Activated CD8-positive, alpha-beta memory T cell treated with anti-CD3 and anti-CD28 coated beads, Interleukin-2, amount 50 U/mL, for 48 hours (primary cell): Measurements from ENCODE around the gene CUEDC1.
A peak's percentile ranks its signal among the peaks of the same experiment; 100 is the strongest.

Experiments used
- DNase-seq: peaks from one replicate; pipeline ENCODE4 v3.0.0-alpha.2; 2020

CUEDC1 gene

DNA sequence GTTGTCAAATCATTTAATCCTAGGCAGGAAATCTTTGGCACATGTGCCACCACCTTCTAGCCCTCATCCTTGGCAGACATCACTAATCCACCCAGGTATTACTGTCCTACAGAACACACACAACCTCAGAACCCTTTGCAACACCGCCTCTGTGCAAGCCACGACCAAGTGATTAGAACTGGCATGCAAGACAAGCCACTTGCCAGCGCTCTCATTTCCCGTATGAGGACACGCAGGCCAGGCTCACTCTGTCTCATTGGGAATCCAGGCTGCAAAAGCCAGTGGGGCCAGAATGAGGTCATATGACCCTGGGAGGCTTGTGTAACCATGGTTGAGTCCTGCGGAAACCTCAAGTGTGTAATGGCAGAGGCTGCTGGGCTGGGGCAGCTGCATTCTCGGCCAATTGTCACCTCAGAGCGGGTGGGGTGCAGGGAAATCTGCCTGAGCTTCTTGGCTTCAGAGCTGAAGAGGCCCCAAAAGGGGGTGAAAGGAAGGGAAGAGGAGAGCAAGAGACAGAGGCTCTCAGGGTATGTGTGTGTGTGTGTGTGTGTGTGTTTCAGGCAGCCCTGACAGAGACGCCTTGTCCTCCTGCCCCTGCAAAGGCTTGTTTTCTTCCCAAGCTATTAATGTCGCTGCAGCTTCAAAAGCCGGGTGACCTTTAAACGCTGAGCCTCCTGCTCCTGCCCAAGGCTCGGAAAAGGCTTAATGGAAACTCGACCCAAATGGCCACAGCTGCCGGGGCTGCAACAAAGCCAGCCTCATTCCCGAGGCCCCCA is 62.2 kb downstream of the CUEDC1 start:
- DNase-seq = no peak

DNA sequence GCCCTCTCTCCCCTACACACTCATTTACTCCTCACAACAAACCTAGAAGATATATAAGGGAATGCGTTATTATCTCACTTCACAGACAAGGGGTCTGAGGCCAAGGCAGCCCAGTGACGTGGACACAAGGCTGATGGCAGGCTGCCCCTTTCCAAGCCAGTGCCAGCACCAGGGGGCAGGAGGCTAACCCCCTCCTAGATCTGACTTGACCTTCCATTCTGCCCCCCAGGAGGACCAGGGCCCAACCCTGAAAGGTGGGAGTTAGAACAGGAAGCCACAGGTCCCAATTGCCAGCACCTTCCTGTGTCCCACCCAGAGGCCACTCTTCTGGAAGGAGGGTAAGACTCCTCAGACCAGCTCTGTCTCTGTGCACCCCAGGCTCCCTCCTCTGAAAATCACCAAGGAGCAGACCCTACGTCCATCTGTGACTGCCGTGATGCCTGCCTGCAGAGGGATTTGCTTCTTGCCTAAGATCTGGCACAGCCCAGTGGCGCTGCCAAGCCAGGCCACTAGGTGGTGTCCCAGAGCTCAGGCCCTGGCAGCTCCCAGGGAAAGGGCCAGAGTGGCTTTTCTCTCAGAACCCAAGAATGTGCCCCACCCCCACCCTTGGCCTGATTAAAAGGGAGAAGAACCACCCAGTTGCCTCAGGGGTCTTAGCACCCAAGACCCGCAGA is 62.9 kb downstream of the CUEDC1 start:
- DNase-seq = peak; percentile 92

DNA sequence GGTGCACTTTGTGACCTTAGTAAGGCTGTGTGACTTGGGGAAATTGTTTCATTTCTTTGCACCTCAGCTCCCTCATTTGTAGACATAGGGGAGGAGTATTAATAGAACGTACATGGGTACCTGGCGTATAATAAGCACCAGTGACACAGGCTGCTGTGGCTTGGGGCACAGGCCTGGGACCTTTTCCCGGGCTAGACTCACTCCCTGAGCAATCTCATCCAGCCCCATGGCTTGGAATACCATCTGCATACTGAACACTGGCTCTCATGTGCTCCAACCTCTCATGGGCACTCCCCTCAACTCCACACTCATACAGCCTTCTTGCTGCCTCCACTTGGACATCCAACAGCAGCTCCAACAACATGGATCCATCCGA is 64.4 kb downstream of the CUEDC1 start:
- no peak for DNase-seq

DNA sequence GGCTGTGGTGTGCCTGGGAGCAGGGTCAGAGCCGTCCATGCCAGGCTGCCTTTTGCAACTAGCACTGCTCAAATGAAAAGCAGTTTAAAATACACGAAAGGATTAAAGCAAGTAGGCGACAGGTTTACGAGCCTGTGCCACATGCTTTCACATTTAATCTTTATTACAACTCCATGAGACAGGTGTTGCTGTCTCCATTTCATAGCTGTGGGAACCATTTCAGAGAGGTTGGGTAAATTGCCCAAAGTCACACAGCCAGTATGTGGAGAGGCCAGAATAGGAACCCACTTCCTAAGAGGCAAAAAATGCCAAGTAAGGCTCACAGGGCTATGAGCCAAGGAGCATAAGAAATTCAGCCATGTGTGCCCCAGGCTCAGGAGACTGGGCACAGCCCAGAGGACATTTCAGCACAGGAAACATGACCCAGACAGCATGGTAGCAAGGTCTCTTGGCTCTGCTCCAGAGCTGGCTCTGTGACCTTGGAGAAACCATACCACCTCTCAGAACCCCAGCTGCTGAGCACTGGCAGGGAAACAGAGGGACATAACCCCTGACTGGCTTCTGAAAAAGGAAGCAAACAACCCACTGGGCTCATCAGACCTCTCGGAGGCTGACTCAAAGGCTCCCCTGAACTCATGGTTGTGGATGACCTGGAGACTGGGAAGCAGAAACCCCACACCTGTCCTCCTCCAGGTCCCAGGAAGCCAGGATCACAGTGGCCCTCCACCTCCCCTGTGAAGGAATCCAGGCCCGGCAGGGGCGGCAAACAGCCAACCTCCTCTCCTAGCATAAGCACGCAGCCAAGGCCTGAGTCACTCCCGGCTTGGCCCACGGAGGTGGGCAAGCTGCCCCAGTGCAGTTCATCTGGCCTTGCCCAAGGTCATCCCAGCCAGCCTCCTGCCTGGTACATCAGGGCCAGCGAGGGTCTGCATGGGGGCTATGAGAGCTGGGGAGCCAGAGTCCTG is 65.0 kb downstream of the CUEDC1 start:
- DNase-seq = no peak

DNA sequence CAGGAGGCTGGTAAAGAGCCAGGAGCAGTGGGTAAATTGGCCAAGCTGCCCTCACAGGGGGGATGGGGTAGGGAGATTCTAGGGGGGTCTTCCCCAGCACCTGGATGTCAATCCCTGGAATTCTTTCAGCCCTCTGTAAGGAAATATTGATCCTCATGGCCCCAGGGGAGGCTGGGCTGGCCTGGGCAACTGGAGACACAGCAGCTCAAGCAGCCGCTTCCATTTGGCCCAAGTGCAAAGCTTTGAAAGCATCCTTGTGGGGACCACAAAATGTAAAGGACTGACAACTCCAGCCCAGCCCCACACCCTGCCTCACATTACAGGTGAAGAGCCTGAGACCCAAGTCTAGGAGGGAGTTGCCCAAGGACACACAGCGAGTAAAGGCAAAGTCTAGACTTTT is 66.0 kb downstream of the CUEDC1 start:
- DNase-seq = no peak

DNA sequence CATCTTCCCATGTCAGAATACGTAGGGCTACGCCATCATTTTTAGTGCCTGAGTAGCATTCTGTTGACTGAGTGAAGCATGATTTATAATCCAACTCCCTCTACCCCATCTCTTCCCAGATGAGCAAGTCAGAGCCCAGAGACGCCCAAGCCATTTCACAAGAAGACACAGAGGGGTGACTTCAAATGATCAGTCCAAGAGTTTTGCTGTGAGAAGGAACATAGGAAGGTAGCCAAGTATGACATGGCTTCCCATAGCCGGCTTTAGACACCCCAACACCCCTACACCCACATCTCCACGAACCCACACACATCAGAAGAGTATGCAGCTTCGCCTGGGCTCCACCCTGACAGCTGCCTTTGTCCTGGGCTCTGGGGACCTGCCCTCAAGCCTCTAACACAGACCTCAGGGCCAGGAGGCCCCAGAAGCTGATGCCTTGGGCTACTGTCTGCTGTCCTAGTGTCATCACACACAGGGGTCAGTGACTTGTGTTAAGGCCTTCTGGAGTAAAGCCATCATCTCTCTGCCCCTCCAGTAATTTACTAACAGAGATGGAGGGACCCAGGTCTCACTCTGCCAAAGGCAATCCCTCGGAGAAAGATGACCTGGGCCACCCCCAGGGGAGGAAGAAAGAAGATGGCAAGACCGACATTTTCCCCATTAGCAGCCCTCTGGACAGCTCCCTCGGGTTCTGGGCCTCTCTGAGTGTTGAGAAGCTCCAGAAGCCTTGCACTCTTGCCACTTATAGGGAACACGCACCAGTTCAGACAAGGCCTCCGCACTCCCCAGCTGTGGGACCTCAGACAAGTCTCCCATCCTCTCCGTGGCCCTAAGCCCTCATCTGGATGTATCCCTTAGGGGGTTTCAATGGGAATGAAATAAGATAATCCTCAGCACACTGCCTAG is 66.6 kb downstream of the CUEDC1 start:
- no peak for DNase-seq

DNA sequence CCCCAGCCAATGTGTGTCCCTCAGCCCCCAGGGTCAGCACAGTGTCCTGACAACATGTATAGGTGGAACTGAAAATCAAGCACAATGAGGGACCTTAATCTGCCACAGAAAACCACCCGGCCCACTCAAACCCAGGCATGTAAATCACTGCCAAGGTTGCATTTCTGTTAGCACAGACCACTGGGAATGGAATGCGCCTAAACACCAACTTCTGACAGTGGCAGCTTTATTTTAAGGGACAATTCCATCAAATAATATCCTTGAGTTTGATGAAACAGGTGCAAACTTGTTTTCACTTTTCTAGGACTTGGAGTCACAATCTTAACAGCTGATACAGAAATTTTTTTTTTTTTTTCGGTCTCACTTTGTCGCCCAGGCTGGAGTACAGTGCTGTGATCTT is 68.1 kb downstream of the CUEDC1 start:
- DNase-seq = no peak

DNA sequence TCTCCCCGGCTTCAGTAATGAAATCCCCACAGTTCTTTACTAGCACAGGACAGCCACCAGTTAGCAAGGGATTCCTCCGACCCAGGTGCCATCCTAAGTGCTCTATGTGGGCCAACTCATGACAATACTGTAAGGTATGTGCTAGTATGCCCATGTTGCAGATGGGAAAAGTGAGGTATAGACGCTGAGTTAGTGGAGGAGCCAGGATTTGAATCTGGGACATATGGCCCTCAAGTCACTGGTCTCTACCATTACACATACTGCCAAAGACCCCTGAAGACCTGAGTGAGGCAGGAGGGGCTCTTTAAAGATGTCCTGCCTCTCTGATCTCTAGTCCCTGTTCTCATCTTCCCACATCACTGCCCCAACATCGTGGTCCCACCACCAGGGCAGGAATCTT is 69.2 kb downstream of the CUEDC1 start:
- DNase-seq = no peak

DNA sequence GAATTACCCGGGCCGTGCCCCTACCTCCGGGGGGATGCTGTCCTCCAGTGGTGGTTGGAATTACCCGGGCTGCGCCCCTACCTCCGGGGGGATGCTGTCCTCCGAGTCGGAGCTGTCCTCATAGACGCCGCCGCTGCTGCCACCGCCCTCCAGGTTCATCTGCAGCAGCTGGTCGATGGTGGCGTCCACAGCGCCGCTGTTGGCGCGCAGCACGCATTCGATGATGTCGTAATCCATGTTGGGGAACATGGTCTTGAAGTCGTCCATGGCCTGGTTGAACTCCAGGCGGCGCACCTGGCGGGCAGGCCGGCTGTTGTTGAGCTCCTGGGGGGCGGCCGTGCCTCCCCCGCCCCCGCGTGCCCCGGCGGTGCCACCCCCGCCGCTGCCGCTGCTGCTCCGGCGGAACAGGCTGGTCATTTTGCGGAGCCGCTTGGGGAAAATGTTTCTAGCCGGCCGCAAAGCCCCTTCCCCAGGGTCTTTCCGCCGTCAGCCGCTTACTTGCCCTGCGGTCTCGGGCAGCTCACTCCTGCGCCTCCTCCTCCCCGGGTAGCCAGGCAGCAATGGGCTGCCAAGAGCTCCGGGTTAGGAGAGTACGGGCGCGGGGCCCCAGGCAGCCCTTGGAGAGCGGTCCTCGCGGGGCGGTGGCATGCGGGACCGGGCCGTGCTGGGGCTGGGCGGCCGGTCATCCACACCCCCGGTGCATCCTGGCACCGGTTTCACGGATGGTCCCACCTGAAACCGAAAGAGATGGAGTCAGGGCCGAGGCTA is 69.9 kb downstream of the CUEDC1 start:
- no peak for DNase-seq

DNA sequence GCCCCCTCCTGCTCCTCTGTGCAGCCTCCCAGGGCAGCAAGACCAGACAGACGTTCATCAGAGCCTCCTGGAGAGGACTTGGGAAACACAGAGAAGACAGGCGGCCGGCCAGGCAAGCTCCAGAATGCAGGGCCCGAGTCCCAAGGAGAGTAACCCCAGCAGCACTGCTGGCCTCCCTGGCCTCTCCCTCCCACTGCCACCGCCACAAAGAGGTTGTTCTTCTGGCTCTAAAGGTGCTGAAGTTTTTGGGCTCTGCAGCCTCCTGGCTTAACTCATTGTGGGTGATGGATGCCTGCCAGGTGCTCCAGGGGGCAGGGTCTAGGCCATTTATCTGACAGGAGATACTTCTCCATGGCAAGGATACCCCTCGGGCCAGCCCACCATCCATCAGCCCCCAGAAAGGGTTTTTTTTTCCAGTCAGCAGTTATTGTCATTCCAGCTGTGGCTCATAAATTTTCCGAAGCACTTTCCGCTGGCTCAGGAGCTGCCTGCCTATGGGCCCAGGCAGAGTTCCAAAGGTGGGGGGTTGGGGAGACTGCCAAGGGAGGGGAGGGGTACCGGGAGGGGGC is 73.3 kb downstream of the CUEDC1 start:
- no peak for DNase-seq

DNA sequence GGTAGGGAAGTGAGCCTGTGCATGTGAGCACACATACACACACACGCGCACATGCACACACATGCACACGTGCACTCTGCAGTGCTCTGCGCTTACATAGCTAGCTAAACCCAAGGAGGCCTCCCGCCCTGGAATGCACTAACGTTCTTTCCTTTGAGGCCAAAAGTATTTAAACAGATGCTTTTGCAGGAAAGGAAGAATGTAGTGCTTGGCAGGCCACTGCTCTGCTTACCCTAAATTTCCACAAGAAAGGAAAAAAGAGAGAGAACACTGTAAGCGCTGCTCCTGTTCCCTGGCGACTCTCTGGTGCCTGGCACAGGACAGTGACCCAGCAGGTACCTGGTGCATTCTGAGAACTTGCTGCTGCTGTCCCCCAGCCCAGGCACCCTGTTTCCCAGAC is 74.1 kb downstream of the CUEDC1 start:
- DNase-seq = no peak

DNA sequence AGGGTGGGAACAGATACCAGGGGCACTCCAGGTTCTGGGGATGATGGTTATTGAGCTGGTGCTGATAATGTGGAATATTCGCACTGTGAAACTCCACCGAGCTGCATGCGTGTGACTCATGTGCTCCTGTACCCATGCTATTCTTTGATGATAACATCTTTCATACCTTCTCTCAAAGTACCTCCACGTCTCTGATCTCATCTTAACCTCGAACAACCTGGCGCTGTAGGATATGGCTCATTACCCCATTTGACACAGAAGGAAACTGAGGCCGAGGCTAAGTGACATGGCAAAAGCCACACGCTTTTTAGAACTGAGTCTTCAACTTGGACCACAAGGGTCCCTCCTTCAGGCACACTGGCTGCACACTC is 75.1 kb downstream of the CUEDC1 start:
- no peak for DNase-seq

DNA sequence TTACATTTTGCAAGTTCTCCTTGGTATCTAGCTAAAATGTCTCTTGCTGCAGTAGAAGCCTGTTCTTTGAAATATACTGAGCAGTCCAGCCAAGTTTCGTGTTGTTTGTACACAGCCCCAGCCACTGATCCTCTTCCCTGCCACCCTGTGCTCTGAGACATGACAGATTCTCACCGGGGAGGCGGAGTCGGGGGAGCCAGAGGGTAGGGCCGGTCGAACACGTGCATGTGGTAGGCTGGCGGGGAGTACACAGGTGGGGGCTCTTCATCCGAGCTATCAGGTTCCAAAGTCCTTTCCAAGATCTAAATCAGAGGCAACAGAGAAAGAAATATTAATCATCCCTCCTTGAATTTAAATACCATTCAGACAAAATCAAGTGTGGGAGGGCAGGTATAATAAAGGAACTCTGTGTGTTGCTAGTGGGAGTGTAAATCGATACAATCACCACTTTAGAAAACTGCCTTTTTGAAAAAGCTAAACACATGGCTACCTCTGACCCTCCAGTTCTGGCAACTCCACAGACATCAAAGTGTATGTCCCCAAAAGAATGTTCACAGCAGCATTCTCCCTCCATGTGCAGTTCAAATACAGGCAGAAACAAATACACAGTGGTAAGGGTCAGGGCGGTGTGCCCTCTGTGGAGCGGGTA is 75.7 kb downstream of the CUEDC1 start:
- DNase-seq = no peak

DNA sequence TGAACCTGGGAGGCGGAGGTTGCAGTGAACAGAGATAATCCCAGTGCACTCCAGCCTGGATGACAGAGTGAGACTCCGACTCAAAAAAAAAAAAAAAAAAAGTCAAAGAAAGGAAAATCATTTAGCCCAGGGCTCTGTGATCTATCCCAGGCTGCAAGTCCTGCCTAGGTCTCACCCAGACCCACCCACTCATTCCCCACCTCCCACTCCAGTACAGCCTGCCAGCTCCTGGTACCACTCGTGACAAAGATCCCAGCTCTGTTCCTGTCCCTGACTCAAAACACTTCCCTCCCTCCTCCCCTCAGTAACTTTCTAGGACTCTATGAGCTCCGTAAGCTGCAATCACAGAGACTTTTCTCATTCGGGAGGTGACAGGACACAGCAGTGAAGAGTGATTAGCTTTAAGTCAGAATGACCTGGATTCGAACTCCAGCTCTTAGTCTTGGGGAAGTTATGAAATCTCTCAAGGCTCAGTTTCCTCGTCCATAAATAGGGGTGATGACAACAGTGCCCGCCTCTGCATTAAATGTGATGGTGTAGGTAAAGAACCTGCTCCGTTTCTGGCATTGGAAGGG is 77.3 kb downstream of the CUEDC1 start:
- no peak for DNase-seq

DNA sequence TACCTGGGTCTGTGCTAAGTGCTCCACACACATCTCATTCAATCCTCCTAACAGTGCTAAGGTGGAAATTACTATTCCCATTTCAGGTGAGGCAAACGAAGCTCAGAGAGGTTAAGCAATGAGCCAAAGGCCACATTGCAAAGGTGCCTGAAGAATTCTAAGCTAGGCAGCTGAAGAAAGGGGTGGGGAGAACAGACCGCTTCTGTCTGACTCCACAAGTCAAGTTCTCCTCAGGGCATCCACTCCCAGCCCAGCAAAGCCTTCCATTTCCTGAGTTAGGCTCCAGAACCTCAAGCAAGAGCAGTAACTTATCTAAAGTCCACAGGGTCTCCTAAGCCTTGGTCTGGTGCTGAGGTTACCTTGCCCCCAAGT is 78.4 kb downstream of the CUEDC1 start:
- no peak for DNase-seq

DNA sequence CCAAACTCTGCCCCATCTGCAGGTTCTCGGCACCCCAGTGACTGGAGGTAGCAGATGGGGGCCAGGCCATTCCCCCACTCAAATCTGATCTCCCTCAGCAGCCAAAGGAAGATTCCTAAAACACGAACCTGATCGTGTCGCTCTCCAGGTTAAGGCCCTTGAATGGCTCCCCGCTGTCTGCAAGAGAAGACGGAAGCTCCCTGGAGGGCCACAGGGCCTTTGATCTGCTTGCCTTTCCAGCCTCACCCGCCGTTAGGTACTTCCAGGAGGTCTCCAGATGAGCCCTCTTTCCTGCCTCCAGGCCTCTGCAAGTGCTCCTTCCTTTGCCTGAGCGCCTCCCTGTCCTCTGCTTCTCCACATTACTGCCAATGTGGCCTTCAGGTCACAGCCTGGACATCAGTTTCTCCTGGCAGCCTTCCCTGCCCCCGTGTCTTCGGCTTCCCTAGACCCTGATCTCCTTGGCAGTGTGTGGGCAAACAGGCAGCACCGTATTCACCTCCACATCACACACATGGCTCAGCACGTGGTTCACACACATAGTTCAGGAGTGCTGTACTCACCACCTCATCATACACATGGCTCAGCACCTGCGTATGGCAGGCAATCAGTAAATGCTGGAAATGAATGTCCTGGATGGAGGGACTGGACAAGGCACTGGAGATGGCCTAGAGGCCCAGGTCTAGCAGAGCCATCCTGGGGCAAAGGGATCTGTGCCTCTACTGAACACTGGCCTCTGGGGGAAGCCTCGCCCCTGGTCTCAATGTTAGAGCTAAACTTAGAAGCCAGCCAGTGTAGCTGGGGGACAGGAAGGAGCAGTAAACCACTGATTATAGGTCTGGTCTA is 79.0 kb downstream of the CUEDC1 start:
- no peak for DNase-seq

DNA sequence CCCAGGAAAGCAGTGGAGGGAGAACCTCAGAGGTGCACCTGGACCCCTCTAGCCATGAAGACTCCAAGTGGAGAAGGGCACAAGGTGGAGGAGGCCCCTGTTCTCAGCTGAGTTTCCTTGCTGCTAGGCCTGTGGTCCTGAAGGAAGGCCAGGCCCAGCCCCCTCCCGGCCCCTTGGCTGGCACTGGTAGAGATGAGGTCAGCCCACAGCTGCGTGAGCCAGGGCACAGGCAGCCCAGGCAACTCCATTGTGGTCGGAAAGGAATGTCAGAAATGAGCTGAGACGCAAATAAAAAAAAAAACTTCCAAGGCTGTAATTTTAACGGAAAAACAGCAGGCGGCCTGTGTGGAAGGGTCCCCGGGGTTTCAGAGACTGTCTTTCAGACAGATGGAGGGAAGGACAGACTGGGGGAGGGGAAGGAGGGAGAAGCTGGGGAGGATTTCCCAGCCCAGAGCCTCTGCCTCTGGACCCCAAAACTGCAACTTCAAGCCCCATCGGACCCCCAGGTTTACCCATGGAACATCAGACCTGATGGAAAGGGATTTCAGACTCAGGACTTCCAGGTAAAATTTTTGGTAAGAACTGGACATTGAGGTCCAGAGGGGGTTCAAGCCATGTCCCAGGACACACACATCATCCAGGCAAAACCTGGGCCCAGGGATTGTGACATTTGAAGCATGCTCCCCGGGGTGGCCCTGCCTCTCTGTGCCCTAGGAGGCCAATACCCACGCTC is 79.8 kb downstream of the CUEDC1 start:
- DNase-seq = no peak

DNA sequence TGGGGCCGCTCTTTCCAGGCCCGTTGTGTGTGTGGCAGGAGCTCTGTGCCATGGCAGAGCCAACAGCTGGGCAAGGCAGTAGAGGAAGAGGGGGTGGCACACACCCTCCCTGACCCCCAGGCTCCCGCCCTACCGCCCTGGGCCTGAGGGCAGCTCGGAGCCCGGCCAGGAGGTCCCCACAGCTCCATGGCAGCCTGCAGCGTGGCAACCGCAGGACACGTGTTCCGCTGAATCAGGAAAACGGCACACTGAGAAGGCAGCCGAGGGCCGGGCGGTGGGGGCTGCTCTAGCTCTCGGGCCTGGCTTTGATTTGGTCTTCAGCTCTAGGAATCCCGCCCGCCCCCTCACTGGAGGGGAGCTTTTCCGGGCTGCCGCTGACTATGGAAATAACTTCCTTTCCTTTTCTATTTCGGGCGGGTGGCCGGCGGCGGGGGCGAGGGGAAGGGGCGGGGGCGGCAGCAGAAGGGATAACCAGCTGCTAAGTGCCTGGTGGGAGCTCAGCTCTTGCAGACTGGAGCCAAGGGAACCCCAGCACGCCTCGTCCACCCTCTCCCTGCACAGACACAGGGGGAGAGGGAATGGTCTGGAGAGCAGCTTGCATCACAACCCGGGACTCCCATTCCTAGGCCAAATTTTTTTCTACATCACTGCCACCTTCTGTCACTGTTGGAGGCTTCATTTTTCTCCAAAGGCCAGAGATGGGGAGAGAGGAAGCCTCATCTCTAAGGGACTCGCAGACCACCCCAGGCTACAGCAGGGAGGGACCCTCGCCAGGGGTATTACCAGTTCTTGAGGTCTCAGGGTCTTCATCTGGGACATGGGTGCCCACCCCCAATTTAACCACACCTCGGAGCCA is 80.5 kb downstream of the CUEDC1 start:
- DNase-seq = peak; percentile 68
